Head of caudate nucleus (tissue), 42 donors: Measurements from ENCODE around the gene SIDT2.

Experiments
- DNase-seq, 42 donors: peaks; one replicate each; pipeline versions ENCODE4 v3.0.0 to v3.0.0-alpha.2; 2020 to 2021; ENCODE audit warnings: mixed read lengths in 7 of 42
- intact Hi-C: fragments of 100-400 bp; cut with DNase I; formaldehyde crosslinking; loops from one replicate; pipeline ENCODE4 v1.15.0; 2022

SIDT2 gene

DNA sequence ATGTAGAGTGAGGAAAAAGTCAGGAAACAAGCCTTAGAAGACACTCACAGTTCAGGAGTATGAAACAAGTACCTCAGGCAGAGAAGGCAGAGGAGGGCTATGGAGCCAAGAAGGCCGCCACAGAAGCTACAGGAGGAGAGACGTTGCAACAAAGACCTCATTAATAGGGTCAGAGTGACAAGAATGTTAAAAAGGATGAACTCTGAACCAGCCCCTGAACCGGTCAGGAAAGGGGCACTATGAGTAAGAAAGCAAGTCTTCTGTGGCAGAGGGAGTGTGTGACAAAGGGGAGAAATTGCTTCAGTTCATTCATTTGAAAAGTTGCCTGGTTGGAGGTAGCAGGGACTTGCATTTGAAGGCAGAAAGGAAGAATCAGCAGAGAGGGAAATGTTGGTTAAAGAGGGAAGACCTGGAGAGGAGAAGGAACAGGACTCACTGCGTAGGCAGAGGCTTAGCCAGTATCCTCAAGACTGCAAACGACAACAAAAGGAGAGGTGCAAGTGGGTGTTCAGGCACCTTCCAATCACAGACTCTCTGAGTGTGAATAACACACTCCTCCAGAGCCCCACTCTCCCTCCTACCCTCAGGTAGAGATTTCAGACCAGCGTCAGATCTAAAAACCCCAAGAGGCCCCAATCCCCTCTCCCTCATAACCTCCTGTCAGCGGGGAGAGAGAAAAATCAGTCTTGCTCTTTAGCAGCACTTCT lies 36.0 kb downstream of the SIDT2 start:
- peak in 1 of 42 donors; percentile 48 for DNase-seq
- intact Hi-C loops = no loop called here

DNA sequence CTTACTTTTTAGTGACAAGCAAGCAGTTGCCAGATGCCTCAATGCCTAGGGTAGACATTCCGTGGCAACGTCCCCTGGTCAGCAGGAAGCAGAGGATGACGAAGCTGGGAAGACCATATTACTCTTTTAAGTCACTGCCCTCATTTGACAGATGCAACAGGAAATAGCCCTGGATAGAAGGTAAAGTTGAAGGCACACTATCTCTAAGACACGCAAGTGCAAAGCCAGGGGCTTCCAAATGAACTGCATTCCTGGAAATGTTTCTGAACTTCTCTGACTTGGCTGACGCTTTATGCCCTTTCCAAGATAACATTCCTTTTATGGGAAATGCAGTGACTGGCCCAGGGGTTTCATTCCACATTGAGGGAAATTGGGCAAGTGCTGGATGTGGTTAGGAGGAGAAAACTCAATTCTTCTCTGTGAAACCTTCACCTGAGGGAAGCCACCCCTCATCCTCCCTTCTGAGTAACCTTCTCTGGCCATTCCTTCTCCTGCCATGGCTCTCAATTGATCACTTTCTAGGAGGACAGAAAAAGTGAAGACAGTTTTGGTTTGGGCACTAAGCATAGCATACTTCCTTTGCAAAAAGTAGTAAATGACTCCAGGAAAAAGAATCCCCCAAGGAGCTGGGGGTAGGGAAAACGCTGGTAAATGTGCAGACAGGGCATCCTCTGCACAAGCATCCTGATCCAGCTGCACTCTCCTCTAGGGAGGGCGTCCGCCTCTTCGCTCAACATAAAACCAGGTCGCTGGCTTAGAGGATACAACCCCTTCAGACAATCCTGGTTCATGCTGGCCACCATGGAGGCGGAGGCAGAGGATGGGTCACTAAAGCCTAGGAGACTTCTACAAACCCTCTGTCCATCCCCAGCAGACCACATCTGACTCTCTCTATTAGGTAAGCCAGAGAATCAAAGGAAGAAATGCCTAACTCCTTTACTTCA lies 38.9 kb downstream of the SIDT2 start:
- no peak for DNase-seq
- intact Hi-C loops = no loop called here

DNA sequence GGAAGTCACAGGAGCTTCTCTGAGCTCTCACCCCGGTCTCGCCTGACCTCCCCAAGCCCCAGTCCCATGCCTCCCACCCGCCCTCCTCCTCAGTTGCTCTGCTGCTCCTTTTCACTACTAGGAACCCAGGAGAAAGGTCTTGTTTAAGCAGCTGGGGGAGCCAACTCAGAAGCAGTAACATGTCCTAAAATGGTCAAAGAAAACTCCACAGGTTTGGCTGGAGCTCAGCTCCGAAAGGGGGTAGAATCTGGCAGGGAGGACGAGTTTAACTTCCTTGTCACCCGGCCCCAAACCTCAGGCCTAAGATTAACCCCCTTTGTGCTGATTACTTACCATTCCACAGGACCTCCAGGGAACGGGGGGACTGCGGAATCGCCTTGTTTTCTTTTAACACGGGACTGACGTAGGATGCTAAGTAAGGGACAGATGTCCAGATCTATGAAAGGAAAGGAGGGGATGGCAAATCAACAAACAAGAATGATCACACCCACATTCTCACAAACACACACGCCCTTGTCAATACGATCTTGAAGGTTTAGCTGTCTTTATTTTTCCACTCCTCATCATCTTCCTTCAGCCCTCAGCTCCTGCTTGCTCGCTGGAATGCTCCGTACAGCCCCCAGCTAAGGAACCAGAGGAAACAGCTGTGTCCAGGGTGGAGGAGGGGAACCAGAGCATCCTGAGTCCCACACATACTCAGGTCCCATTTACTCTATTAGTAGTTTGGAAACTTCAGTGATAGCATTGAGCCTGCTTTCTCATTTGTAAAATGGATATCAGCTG lies 39.8 kb downstream of the SIDT2 start:
- peak in 1 of 42 donors; percentile 28 for DNase-seq
- intact Hi-C loops = no loop called here

DNA sequence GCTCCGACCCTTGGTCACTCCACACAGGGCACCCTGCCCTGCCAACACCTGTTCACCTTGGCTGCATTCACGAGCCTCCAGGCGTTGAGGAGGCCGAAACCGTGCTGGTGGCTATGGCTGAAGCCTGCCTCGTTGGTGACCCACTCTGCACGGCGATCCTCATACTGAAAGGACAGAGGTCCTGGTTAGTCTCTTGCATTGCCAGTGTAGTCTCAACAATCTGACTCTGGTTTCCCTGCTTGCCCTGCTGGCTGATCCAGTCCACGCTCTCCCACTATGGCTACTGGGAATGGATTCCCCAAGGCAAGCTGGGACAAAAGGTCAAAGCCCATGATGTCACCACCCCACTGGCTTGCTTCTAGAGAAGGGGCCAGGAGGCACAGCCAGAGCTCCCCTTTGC lies 40.5 kb downstream of the SIDT2 start:
- intact Hi-C loops = no loop called here
- DNase-seq = no peak

DNA sequence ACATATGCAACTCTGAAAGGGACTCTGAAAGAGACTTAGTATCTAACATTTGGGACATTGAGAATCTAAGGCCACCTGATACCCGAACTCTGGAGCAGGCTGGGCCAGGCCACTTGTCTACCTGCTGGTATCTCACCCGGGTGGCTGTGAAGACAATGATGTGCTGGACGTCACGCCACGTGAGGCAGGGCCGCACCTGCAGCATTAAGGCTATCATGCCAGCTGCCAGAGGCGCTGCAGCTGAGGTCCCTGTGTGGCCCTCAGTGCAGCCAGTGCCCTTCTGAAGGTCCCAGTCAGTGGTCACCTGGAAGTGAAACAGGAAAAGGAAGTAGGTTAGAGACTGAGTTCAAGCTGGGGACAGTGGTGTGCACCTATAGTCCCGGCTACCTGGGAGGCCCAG lies 40.9 kb downstream of the SIDT2 start:
- intact Hi-C loops = no loop called here
- peak in 1 of 42 donors; percentile 14 for DNase-seq

DNA sequence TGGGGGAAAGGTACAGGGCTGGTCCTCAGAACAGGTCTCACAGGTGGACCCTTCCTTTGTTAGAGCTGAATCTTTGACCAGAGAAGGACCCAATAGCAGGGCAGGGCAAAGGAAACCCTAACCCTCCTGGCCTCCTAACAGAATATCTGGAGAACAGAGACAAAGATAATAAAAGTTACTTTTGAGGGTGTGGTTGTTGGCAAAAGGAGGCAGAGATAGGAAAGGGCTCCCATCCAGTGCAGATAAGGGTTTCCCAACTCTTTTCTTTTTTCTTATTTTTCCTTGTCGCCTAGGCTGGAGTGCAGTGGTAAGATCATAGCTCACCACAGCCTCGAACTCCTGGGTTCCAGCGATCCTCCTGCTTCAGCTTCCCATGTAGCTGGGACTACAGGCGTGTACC lies 41.5 kb downstream of the SIDT2 start:
- intact Hi-C loops = no loop called here

DNA sequence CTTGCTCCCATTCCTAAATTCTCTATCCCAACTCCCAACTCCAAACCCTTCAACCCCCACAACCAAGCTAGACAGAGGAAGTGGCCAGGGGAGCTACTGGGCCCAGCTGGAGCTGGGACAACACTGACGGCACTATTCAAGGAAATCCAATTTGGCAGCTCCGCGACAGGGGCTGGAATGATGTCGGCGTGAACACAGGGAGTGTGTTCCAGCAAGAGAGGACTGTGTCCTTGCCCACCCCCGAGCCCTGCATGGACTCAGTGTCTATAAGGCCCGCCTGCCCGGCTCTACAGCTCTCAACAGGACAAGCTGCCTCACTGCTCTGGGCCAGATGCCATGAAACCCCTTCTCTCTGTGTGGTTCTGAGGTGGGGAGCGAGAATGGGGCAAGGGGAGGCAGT lies 42.0 kb downstream of the SIDT2 start:
- peak in 38 of 42 donors; percentile 28 to 82 (median 57) for DNase-seq
- intact Hi-C loops = no loop called here

More for the DNA sequence above, 41.5 kb downstream of the SIDT2 start:
- no peak for DNase-seq

DNA sequence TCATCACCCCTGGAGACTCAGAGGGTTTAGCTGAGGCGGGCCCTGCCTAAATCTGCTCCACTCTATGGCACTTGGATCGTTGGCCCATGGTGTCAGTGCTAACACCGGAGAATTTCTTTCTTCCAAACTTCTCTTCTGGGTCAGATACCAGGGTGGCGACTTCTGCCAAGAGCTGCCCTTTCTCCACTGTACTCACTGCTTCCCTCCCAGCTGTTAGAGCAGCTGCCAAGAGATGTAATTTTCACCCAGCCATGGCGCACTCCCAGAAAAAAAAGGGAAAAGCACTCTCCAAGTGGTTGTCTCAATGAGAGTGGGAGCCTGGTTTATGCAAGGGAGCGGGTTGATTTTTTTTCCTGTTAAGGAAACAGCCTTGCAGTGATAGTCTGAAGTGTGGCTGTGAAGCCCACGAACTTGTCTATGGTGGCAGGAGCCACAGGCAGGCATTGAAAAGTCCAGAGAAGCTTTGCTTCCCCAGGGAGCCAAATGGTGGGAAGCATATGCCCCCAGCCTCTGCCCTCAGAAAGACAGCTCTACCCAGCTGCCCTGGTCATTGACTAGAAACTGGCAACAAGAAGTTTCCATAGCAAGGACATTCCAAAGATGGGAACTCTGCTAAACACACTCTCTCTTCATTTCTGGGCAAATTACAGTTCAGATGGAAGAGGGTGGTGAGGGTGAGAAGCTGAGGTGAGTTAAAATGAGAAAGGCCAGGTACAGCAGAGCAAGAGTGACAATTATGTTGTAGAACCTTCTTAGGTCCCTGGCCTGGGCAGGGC lies 42.6 kb downstream of the SIDT2 start:
- intact Hi-C loops = no loop called here
- peak in 26 of 42 donors; percentile 17 to 70 (median 43) for DNase-seq

DNA sequence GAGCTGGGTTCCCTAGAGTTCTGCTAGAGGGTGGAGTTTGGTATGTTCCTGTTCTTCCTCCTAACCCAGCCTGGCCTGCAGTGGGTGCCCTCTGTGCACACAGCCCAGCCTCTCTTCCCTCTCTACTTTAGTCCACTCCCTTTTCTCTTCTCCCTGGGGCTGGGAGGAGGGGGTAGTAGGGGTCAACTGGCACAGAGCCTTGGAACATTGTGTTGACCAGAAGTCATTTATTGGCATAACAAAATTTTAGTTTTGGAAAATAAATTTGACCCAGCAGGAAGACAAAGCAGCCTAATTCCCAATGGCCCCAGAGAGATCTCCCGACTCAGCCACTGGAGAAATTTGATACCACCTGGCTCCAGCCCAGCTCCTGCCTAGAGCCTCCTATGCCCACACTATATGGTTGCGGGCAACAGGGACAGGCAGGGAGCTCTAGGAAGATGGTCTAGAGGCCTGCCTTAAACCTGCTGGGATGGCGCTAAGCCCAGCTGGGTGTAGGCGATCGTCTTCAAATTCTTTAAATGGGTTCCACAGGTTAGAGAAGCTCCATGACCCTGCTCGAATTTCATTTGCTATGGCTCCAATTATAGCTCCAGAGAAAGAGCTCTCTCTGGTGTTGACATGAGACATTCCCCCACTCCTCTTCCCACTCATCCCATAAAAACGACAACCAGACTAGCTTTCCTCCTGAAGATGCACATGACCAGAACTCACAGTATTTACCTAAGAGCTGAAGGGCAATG lies 43.4 kb downstream of the SIDT2 start:
- intact Hi-C loops = no loop called here

DNA sequence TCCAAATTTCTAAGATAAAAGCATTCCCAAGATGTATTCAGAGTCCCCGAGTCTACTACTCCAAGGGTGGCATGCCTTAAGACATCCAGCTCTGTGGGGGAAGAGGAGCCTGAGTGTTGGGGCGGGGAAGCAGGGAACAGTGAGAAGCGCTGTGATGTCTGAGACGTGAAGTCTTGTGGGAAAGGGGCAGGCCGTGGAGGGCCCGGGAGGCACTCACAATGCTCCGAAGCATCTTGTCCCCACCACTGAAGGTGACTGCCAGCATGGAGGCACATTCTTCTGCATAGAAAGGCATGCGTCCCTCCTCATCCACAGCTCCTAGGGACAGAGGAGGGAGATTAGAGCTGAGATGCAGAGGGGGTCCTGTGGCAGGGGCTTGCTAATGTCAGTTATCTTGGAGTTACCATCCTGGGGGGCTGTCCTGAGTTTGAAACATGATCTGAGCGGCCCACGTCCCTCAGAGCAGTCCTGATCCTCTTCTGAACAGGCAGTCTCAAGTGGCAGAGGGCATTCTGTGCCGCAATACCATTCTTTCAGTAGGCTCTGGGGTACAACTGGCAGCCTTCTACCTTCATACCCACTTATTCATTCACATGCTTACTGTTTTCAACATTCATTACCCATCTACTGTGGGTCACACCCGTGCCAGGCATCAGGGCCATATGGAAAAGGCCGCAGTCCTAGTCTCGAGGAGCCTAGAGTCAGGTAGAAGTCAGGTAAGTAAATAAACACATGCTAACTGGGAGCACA lies 44.6 kb downstream of the SIDT2 start:
- intact Hi-C loops = no loop called here
- DNase-seq = peak in 26 of 42 donors; percentile 28 to 82 (median 52)

More for the DNA sequence above, 43.4 kb downstream of the SIDT2 start:
- peak in 2 of 42 donors; percentile 19 to 29 for DNase-seq

DNA sequence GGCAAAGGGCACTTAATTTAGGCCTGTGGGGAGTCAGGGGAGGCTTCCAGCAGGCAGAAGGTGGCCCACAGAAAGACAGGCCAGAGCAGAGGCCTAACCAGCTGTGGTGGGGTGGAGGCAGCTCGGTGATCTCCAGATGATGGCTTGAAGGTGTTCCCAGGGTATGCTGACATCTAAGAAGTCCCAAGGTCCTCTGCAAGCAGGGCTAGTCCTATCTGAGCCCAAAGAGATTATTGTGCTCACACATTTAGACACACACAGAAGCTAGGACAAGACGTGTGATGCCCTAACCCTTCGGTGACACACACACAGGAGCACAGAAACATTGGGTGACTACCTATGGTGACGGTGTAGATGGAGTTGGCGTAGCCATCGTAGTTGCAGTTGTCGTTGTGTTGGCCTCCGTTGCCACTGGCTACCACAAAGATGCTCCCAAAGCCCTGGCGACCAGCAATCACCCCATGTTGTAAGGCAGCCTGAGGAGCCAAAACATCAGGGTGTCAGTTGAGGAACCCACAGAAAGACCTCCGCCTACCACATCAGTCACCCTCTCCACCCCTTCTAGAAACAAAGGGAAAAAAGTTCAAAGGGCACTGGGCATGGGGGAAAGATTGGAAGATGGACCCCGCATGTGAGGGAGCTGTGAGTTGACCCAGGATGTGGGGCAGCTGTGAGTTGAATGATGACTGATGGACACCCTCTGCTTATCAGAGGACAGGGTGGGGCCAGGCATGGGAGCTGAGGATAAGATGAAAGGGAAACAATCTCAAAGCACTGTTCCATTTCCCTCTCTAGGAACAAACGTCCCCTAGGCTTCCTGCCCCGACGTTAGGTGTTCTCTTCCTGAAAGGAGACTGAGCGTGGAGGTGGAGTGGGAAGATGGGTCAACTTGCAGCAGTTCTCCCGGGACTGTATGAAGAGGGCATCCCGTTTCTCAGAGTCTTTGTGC lies 45.5 kb downstream of the SIDT2 start:
- intact Hi-C loops = no loop called here
- peak in 1 of 42 donors; percentile 5 for DNase-seq

DNA sequence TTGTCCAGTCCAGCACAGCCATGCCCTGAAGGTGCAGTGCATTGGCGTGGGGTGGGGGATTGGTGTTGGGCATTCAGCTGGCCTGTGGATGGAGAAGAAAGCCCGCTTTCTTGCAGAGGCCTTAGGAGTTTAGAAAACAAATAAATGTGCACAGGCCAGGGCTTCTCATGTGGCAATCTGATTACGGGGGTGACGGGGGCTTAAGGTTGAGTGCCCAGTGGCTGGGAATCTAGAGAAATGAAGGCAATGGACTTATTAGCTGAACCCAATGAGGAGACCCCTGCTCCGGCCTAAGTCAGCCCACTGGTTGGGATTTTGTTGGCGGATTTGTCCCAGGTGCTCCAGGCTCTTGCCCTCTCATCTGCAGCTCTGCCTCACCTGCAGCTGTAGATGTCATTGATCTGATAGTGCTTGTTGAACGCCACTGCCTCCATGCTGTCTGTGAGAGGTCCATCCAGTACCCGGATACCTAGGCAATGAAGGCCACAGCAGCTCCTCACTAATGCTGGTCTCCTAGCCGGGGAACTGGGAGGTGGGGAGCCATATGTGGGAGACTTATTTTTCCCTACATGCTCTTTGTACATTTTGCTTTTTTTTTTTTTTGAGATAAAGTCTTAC lies 47.1 kb downstream of the SIDT2 start:
- intact Hi-C loops = loop anchor here (2.0 kb wide), 1 partner anchor 45 kb away; no protein-coding TSS in a partner anchor
- DNase-seq = peak in 1 of 42 donors; percentile 6

DNA sequence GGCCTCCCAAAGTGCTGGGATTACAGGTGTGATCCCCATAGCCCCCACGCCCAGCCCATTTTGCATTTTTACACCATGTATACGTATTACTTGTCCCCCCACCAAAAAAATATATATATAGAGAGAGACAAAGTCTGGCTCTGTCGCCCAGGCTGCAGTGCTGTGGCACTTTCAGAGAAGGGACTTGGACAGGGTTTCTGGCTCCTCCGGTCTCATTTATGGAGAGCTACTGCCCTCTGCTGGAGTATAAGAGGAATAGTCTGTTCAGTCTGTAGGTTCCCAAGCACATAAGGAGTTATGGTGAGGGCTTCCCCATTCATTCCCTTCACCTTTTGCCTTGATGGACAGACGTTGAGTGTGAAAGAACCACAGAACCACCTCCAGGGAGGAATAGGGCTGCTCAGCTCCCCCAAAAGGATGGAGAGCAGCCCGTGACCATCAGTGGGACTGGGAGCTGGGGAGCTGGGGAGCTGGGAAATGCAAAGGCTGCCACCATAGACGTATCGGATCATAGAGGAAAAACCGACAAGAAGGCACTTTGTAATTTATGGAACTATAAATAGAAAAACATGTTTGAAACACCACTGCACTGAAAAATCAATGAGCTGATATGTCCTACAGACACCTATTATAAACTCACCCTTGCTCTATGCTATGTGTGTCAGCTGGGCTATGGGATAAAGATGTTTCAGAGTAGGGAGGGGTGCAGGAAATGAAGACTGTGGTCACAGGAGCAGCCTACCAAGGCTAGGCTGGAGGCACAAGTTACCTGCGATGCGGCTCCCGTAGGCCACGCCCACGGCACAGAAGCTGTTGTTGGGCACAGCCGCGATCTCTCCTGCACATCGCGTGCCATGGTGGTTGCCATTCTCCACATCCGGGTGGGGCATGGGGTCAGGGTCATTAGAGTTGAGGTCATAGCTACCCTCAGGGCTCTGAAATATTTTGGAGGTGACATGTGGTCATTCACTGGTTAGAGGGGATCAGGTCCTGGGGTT lies 48.1 kb downstream of the SIDT2 start:
- intact Hi-C loops = loop anchor here (2.0 kb wide), 1 partner anchor 46 kb away; no protein-coding TSS in a partner anchor
- peak in 35 of 42 donors; percentile 17 to 87 (median 63) for DNase-seq

DNA sequence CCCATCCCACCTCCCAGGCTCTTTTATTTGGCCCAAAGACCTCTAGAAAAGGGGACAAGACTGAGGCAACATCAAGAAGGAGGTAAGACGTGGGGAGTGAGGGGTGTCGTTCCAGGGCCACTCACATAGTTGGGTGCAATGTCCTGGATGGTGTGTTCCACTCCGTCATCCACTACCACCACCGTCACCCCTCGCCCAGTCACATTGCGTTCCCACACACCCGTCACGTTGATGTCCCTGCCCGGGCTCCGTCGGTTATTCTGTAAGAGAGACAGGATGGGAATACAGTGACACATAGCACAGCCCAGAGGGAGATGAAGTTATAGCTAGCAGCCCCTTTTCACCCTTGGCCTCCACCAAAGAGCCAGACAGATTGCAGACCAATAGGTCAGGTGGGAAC lies 49.5 kb downstream of the SIDT2 start:
- no peak for DNase-seq
- intact Hi-C loops = no loop called here
